ENCODE measurements around the gene PBRM1. TPM values are rescaled to one million over a fixed set of nuclear protein-coding genes. Genes with fewer than 3 reads are reported as not detected.

PBRM1 gene
- total RNA-seq, 2 experiments from 2014 or later = 47.6 to 48.1 TPM

DNA sequence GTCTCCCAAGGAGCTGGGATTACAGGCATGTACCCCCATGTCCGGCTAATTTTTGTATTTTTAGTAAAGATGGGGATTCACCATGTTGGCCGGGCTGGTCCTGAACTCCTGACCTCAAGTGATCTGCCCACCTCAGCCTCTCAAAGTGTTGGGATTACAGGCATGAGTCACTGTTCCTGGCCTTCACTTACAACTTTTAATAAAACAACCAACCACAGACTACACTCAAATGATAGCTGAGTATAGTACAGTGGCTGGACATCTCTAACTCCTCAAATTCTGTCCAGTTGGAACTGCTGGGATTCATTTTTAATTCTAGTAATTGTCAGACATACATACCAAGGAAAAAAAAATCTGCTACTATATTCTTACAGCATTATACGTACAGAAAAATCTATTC is 71.0 kb downstream of the PBRM1 start:
- intact Hi-C loops (cut with DNase I, micrococcal nuclease) = no loop called here
- ChIA-PET POLR2A (no interaction called here), CTCF (interaction anchor here (1.3 kb wide), 1 partner anchor 12 kb away, joined by 4 read pairs; no protein-coding TSS in a partner anchor)
- DNase-seq (no peak), ATAC-seq (ENCODE audit: poor library complexity) (no peak)
- Histone ChIP-seq H3K27me3 (ENCODE audit: control insufficient read depth in 1 of 2, insufficient read depth in 2 of 2, low read length in 2 of 2) (no peaks in the 10 kb centered on the region), H3K4me3 (ENCODE audit: low read length) (no peak overlapping the region), H3K9me3 (ENCODE audit: control insufficient read depth in 1 of 2, insufficient read depth in 1 of 2, low read length in 2 of 2) (no peaks in the 10 kb centered on the region), H3K4me1 (ENCODE audit: insufficient read depth, low read length) (no peaks in the 10 kb centered on the region), H3K27ac (ENCODE audit: low read depth in 1 of 2, low read length in 2 of 2) (no peak overlapping the region), H3K36me3 (ENCODE audit: insufficient read depth, low read length) (peaks cover 73% of the 10 kb centered on the region)
- Mint-ChIP-seq H3K36me3 (ENCODE audit: low read depth) (peaks cover 88% of the 10 kb centered on the region), H3K27me3 (no peaks in the 10 kb centered on the region), H3K4me1 (ENCODE audit: low read depth) (peaks cover under 1% of the 10 kb centered on the region), H3K27ac (no peak overlapping the region), H3K9me3 (no peaks in the 10 kb centered on the region), H3K4me3 (no peak overlapping the region)
- TF ChIP-seq, protein P1, sequence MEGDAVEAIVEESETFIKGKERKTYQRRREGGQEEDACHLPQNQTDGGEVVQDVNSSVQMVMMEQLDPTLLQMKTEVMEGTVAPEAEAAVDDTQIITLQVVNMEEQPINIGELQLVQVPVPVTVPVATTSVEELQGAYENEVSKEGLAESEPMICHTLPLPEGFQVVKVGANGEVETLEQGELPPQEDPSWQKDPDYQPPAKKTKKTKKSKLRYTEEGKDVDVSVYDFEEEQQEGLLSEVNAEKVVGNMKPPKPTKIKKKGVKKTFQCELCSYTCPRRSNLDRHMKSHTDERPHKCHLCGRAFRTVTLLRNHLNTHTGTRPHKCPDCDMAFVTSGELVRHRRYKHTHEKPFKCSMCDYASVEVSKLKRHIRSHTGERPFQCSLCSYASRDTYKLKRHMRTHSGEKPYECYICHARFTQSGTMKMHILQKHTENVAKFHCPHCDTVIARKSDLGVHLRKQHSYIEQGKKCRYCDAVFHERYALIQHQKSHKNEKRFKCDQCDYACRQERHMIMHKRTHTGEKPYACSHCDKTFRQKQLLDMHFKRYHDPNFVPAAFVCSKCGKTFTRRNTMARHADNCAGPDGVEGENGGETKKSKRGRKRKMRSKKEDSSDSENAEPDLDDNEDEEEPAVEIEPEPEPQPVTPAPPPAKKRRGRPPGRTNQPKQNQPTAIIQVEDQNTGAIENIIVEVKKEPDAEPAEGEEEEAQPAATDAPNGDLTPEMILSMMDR (IDR thresholded peaks at IDR 0.05) = no peak

DNA sequence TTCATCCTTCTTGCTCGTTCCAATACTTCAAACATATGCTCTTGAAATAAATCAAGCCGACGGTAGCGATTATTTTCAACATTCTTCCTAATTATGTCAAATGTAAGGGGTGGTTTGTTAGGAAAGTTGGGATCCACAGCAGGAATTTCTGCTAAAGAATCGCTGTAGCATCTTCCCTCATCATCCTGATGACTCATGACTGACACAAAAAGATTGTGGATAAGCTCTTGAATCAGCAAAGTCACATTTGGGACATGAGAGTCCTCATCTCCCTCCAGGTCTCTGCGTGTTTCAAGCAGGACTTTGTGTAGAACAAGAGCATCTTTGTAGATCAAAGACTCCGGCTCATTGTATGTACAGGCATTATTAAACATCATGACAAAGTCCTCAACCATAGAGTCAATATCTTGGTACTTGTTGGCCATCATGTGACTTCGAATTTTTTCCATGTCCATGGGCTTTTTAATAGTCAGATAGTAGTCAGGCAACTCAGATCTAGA is 76.3 kb downstream of the PBRM1 start:
- H3K36me3 ChIP-seq (ENCODE audit: insufficient read depth, low read length) = peaks cover 68% of the 10 kb centered on the region
- Mint-ChIP-seq H3K27ac (no peak overlapping the region), H3K4me1 (ENCODE audit: low read depth) (peaks cover 13% of the 10 kb centered on the region), H3K9me3 (no peaks in the 10 kb centered on the region), H3K27me3 (no peaks in the 10 kb centered on the region), H3K36me3 (ENCODE audit: low read depth) (peaks cover 87% of the 10 kb centered on the region), H3K4me3 (no peak overlapping the region)
- H3K27ac ChIP-seq (ENCODE audit: low read depth in 1 of 2, low read length in 2 of 2) = no peak overlapping the region
- H3K4me1 ChIP-seq (ENCODE audit: insufficient read depth, low read length) = no peaks in the 10 kb centered on the region
- H3K9me3 ChIP-seq (ENCODE audit: control insufficient read depth in 1 of 2, insufficient read depth in 1 of 2, low read length in 2 of 2) = no peaks in the 10 kb centered on the region
- POLR2A ChIA-PET = no interaction called here
- TF ChIP-seq, protein P1 (IDR thresholded peaks at IDR 0.05) = no peak
- CTCF ChIA-PET = interaction anchor here (1.1 kb wide), 1 partner anchor 15 kb away, joined by 3 read pairs; no protein-coding TSS in a partner anchor
- ATAC-seq (ENCODE audit: poor library complexity) (no peak), DNase-seq (no peak)
- no peaks in the 10 kb centered on the region for H3K27me3 ChIP-seq (ENCODE audit: control insufficient read depth in 1 of 2, insufficient read depth in 2 of 2, low read length in 2 of 2)
- intact Hi-C loops (cut with DNase I, micrococcal nuclease) = no loop called here
- no peak overlapping the region for H3K4me3 ChIP-seq (ENCODE audit: low read length)

DNA sequence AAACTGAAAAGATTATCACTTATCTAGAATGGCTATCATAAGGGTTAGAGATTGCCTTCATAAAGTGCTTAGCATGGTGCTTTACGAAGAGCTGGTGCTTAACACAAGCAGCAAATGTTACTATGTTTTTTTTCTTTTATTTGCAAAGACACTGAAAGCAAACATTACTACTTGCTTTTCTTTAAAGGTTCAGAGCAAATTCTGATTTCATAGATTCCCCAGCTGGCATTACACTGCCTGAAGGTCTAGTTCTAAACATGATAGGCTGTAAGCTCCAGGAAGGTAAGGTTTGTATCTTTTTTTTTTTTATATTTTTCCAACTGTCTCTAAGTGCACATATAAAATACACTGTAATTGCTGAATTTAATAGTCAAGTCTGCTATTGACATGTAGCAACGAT is 77.4 kb downstream of the PBRM1 start:
- Mint-ChIP-seq H3K27ac (no peak overlapping the region), H3K4me1 (ENCODE audit: low read depth) (peaks cover 13% of the 10 kb centered on the region), H3K9me3 (no peaks in the 10 kb centered on the region), H3K4me3 (no peak overlapping the region), H3K27me3 (no peaks in the 10 kb centered on the region), H3K36me3 (ENCODE audit: low read depth) (peaks cover 89% of the 10 kb centered on the region)
- ATAC-seq (ENCODE audit: poor library complexity) (no peak), DNase-seq (no peak)
- Histone ChIP-seq H3K4me1 (ENCODE audit: insufficient read depth, low read length) (no peaks in the 10 kb centered on the region), H3K4me3 (ENCODE audit: low read length) (no peak overlapping the region), H3K36me3 (ENCODE audit: insufficient read depth, low read length) (peaks cover 74% of the 10 kb centered on the region), H3K27me3 (ENCODE audit: control insufficient read depth in 1 of 2, insufficient read depth in 2 of 2, low read length in 2 of 2) (no peaks in the 10 kb centered on the region), H3K27ac (ENCODE audit: low read depth in 1 of 2, low read length in 2 of 2) (no peak overlapping the region), H3K9me3 (ENCODE audit: control insufficient read depth in 1 of 2, insufficient read depth in 1 of 2, low read length in 2 of 2) (no peaks in the 10 kb centered on the region)
- TF ChIP-seq, protein P1 (IDR thresholded peaks at IDR 0.05) = no peak
- intact Hi-C loops (cut with DNase I, micrococcal nuclease) = no loop called here
- ChIA-PET POLR2A (no interaction called here), CTCF (interaction anchor here (0.6 to 1.1 kb wide), 2 partner anchors 14 to 56 kb away, joined by 3 read pairs; no protein-coding TSS in a partner anchor)
